Stomach (tissue), 9 donors: Measurements from ENCODE around the gene METRNL. TPM values are rescaled to one million over a fixed set of nuclear protein-coding genes. Genes with fewer than 3 reads are reported as not detected.

ENCODE experiments used
- DNase-seq, 2 donors: peaks; one replicate each; pipeline versions ENCODE4 v3.0.0 to v3.0.0-alpha.2; 2013 to 2019
- H3K27ac ChIP-seq, 5 donors: fragments of 200-600 bp in 4 of 5; sonication (generic) in 4 of 5; one replicate each; pipeline ENCODE4 v1.5.1; 2013 to 2019; ENCODE audit warnings: mild to moderate bottlenecking in 1 of 5, moderate library complexity in 1 of 5
- H3K27me3 ChIP-seq, 3 donors: fragments of 200-600 bp; sonication (generic); one replicate each; pipeline ENCODE4 v1.5.1; 2017 to 2019; ENCODE audit warnings: mixed run types in 1 of 3
- H3K36me3 ChIP-seq, 4 donors: fragments of 200-600 bp; sonication (generic); 1 replicate in 3 of 4; 2 replicates in 1 of 4; pipeline ENCODE4 v1.5.1; 2016 to 2019
- H3K4me1 ChIP-seq, 4 donors: fragments of 200-600 bp; sonication (generic); one replicate each; pipeline ENCODE4 v1.5.1; 2016 to 2019
- H3K4me3 ChIP-seq, 4 donors: fragments of 200-600 bp; sonication (generic) in 3 of 4; one replicate each; pipeline ENCODE4 v1.5.1; 2016 to 2019; ENCODE audit warnings: mild to moderate bottlenecking in 1 of 4
- H3K9me3 ChIP-seq, 4 donors: fragments of 200-600 bp; sonication (generic); one replicate each; pipeline ENCODE4 v1.5.1; 2016 to 2019
- CTCF ChIP-seq, 7 experiments: fragments of 450-650 bp in 4 of 7; fragments of 200-600 bp in 3 of 7; sonication (generic) in 3 of 7; IDR thresholded peaks; one replicate each; pipeline ENCODE4 v1.5.1; 2016 to 2019; ENCODE audit warnings: antibody characterized with exemption in 7 of 7, control low read depth in 2 of 7, mild to moderate bottlenecking in 1 of 7
- EP300 ChIP-seq: sonication (generic); formaldehyde crosslinking; IDR thresholded peaks from one replicate; pipeline ENCODE4 v1.6.1; 2017; ENCODE audit warnings: antibody characterized with exemption
- POLR2A ChIP-seq, 4 donors: fragments of 450-650 bp; IDR thresholded peaks; one replicate each; pipeline ENCODE4 v1.6.1; 2016; ENCODE audit warnings: antibody characterized with exemption in 4 of 4, control low read depth in 2 of 4, mild to moderate bottlenecking in 1 of 4, moderate library complexity in 1 of 4
- POLR2AphosphoS5 ChIP-seq, 3 donors: sonication (generic); formaldehyde crosslinking; IDR thresholded peaks; one replicate each; pipeline ENCODE4 v1.6.1; 2016; ENCODE audit warnings: antibody characterized with exemption in 3 of 3
- WGBS, 5 donors: extraction: QIAGEN DNeasy Blood & Tissue Kit in 3 of 5; methylation state at CpG; one replicate each; pipeline versions ENCODE4 v1.1.5 to v1.1.7; 2013 to 2018; 5-methylcytosine and 5-hydroxymethylcytosine counted together
- intact Hi-C: fragments of 100-400 bp; cut with DNase I; formaldehyde crosslinking; loops from one replicate; pipeline ENCODE4 v1.15.1; 2023; ENCODE audit warnings: low total_unique reads
- polyA plus RNA-seq, 3 donors: library from polyadenylated mRNA; stranded (reverse); fragments of 200-250 nt; gene quantifications; one replicate each; pipeline ENCODE4 v1.2.3, GENCODE V29; 2013
- total RNA-seq, 5 donors: library from RNA; depleted of rRNA; stranded (reverse); fragments of >200 nt; gene quantifications; one replicate each; pipeline versions ENCODE4 v1.1.0 to v1.2.3, GENCODE V29; 2014 to 2016
- donor health status: healthy with polysubstance abuse.
- donor health status: Bipolar disorder and iron deficiency.
- donor health status: healthy.

The METRNL gene
- total and polyA plus RNA-seq, 8 donors: 25.7 to 452 (median 42.5) TPM

DNA sequence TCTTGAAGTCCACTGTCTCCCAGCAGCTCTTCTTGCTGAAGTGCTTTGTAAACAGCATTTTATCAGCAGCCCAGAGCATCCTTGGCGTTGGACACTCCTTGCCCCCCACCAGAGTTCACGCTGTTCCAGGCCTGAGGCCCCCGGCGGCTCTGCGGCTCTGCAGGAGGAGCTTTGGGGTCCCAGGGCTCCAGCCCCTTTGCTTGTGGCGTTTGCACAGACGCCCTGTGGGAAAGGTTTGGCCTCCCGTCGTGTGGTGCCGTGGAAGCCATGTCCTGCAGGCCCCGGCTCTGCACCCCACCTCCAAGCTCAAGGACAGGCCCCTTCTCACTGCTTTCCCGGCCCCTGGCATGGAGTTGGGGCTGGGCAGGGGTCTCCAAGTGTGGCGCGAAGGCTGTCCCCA lies 14.1 kb downstream of the METRNL start:
- peaks cover 0 to 12% (median 0%) of the 10 kb centered on the region in 3 donors for H3K27me3 ChIP-seq
- H3K4me3 ChIP-seq: peak overlapping the region in 1 of 4 donors; percentile 35
- 85 to 94% (median 92%) methylated on average over 11 to 14 of the region's 14 CpGs for WGBS, 5 donors
- no peaks in the 10 kb centered on the region for H3K9me3 ChIP-seq
- no peak for DNase-seq
- peak overlapping the region in 2 of 5 donors; percentile 82 to 88 for H3K27ac ChIP-seq
- intact Hi-C loops: no loop called here
- no peak for TF ChIP-seq POLR2AphosphoS5 (IDR thresholded peaks at IDR 0.05)
- TF ChIP-seq EP300: no peak
- TF ChIP-seq CTCF (IDR thresholded peaks at IDR 0.05): no peak
- no peak for TF ChIP-seq POLR2A (IDR thresholded peaks at IDR 0.05)
- H3K4me1 ChIP-seq: peaks cover 33 to 69% (median 53%) of the 10 kb centered on the region in 4 donors
- peaks cover 29 to 59% (median 39%) of the 10 kb centered on the region in 4 donors for H3K36me3 ChIP-seq

DNA sequence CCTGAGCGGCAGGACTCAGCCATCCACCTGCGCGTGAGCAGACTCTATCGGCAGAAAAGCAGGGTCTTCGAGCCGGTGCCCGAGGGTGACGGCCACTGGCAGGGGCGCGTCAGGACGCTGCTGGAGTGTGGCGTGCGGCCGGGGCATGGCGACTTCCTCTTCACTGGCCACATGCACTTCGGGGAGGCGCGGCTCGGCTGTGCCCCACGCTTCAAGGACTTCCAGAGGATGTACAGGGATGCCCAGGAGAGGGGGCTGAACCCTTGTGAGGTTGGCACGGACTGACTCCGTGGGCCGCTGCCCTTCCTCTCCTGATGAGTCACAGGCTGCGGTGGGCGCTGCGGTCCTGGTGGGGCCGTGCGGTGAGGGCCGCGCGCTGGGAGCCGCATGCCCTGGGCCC lies 14.9 kb downstream of the METRNL start:
- no peak for DNase-seq
- Histone ChIP-seq H3K4me1 (peaks cover 33 to 69% (median 53%) of the 10 kb centered on the region in 4 donors), H3K9me3 (no peaks in the 10 kb centered on the region), H3K27me3 (peaks cover 0 to 20% (median 7%) of the 10 kb centered on the region in 3 donors), H3K4me3 (no peak overlapping the region), H3K36me3 (peaks cover 29 to 56% (median 39%) of the 10 kb centered on the region in 4 donors), H3K27ac (no peak overlapping the region)
- 94 to 97% (median 95%) methylated on average over 27 to 32 of the region's 32 CpGs for WGBS, 5 donors
- intact Hi-C loops: no loop called here
- TF ChIP-seq POLR2AphosphoS5 (IDR thresholded peaks at IDR 0.05) (no peak), CTCF (IDR thresholded peaks at IDR 0.05) (no peak), EP300 (no peak), POLR2A (IDR thresholded peaks at IDR 0.05) (no peak)

DNA sequence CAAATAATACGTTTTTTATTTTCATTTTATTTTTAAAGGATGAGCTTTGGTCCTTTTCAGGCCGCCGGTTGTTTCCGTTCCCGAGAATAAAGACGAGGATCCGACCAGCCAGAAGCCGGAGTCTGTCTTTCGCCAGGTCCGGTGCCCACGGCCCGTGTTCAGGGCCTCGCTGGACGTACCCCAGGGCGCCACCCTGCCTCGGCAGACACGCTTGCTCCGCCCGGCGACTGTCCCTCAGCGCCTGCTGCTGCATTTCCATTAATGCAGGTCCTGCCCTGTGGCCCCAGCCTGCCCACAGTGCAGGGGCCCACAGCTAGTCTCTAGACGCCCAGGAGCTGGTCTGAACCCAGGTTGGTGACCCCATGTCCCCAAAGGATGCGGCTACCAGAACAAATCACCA lies 15.6 kb downstream of the METRNL start:
- Histone ChIP-seq H3K9me3 (no peaks in the 10 kb centered on the region), H3K27ac (no peak overlapping the region), H3K27me3 (peaks cover 0 to 28% (median 14%) of the 10 kb centered on the region in 3 donors), H3K36me3 (peaks cover 29 to 50% (median 39%) of the 10 kb centered on the region in 4 donors), H3K4me1 (peaks cover 35 to 69% (median 54%) of the 10 kb centered on the region in 4 donors), H3K4me3 (no peak overlapping the region)
- WGBS, 5 donors: 94 to 95% (median 95%) methylated on average over 23 of the region's 23 CpGs
- no peak for TF ChIP-seq POLR2AphosphoS5 (IDR thresholded peaks at IDR 0.05)
- no peak for TF ChIP-seq POLR2A (IDR thresholded peaks at IDR 0.05)
- no peak for TF ChIP-seq EP300
- TF ChIP-seq CTCF (IDR thresholded peaks at IDR 0.05): no peak
- no peak for DNase-seq
- intact Hi-C loops: no loop called here

DNA sequence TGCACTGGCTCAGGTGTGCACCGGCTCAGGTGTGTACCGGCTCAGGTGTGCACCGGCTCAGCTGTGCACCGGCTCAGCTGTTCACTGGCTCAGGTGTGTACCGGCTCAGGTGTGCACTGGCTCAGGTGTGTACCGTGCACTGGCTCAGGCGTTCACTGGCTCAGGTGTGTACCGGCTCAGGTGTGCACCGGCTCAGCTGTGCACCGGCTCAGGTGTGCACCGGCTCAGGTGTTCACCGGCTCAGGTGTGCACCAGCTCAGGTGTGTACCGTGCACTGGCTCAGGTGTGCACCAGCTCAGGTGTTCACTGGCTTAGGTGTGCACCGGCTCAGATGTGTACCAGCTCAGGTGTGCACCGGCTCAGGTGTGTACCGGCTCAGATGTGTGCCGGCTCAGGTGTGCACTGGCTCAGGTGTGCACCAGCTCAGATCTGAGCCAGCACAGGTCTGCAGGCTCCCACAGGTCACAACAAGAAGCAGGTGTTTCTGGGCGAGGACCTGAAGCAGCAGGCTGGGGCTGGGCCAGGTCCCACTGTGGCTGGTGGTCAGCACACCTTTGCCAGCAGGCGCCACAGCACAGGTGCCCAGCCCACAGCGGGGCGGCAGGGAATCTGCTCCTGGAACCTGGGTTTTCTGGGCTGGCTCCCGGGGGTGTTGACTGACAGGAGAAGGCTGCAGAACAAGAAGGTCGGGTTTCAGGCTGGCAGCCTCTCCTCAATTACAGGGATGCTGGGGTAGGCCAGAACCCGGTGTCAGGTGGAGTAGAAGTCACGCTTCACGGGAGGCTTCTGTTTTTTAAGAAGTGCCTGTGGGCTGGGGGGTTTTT lies 17.2 kb downstream of the METRNL start:
- DNase-seq: peak; percentile 88 to 93
- H3K4me1 ChIP-seq: peaks cover 35 to 73% (median 55%) of the 10 kb centered on the region in 4 donors
- TF ChIP-seq CTCF (IDR thresholded peaks at IDR 0.05) (no peak), POLR2AphosphoS5 (IDR thresholded peaks at IDR 0.05) (peak in 1 of 3 donors; percentile 44)
- WGBS, 5 donors: 67 to 86% (median 75%) methylated on average over 16 to 26 of the region's 26 CpGs
- H3K9me3 ChIP-seq: no peaks in the 10 kb centered on the region
- H3K27me3 ChIP-seq: peaks cover 0 to 32% (median 14%) of the 10 kb centered on the region in 3 donors
- H3K27ac ChIP-seq: peak overlapping the region in 1 of 5 donors; percentile 17
- H3K4me3 ChIP-seq: no peak overlapping the region
- intact Hi-C loops: no loop called here
- H3K36me3 ChIP-seq: peaks cover 29 to 42% (median 39%) of the 10 kb centered on the region in 4 donors
